Stimulated activated naive CD4-positive, alpha-beta T cell treated with Interleukin-2 at 50 U/mL for 16 hours (primary cell): Measurements from ENCODE around the gene CMSS1.

Experiments
- DNase-seq: peaks from one replicate; lab custom pipeline; 2025; lab: John Stamatoyannopoulos, UW

The CMSS1 gene

GRCh38 chr3:100149130-100149529 is 331.5 kb downstream of the CMSS1 start:
- no peak for DNase-seq

- no peak for DNase-seq
Measured at GRCh38 chr3:100149713-100150415, 332.2 kb downstream of the CMSS1 start.

GRCh38 chr3:100150473-100150872 is 332.8 kb downstream of the CMSS1 start:
- no peak for DNase-seq

GRCh38 chr3:100151024-100151707 is 333.5 kb downstream of the CMSS1 start:
- DNase-seq = no peak

GRCh38 chr3:100154171-100154570 is 336.5 kb downstream of the CMSS1 start:
- no peak for DNase-seq

- no peak for DNase-seq
Measured at GRCh38 chr3:100155128-100155527, 337.5 kb downstream of the CMSS1 start.

- no peak for DNase-seq
Measured at GRCh38 chr3:100155590-100155989, 337.9 kb downstream of the CMSS1 start.

- no peak for DNase-seq
Measured at GRCh38 chr3:100157685-100158084, 340.0 kb downstream of the CMSS1 start.

GRCh38 chr3:100158918-100159330 is 341.3 kb downstream of the CMSS1 start:
- DNase-seq = no peak

GRCh38 chr3:100159331-100160153 is 341.9 kb downstream of the CMSS1 start:
- DNase-seq = no peak

- no peak for DNase-seq
Measured at GRCh38 chr3:100160521-100160920, 342.9 kb downstream of the CMSS1 start.

- no peak for DNase-seq
Measured at GRCh38 chr3:100163787-100164186, 346.1 kb downstream of the CMSS1 start.

GRCh38 chr3:100164743-100165142 is 347.1 kb downstream of the CMSS1 start:
- no peak for DNase-seq

GRCh38 chr3:100165926-100166550 is 348.4 kb downstream of the CMSS1 start:
- no peak for DNase-seq

- DNase-seq = no peak
Measured at GRCh38 chr3:100169201-100169920, 351.7 kb downstream of the CMSS1 start.

GRCh38 chr3:100170486-100170885 is 352.8 kb downstream of the CMSS1 start:
- no peak for DNase-seq

GRCh38 chr3:100171211-100171914 is 353.7 kb downstream of the CMSS1 start:
- DNase-seq = no peak

GRCh38 chr3:100173961-100174360 is 356.3 kb downstream of the CMSS1 start:
- no peak for DNase-seq

GRCh38 chr3:100175637-100176280 is 358.1 kb downstream of the CMSS1 start:
- DNase-seq = no peak

GRCh38 chr3:100179692-100180349 is 362.2 kb downstream of the CMSS1 start:
- no peak for DNase-seq
